Activated T-cell treated with anti-CD3 and anti-CD28 coated beads, Interleukin-2, amount 50 U/mL, for 4 hours (primary cell): Measurements from ENCODE around the gene ZNF362. TPM values are rescaled to one million over a fixed set of nuclear protein-coding genes. Genes with fewer than 3 reads are reported as not detected.
A peak's percentile ranks its signal among the peaks of the same experiment; 100 is the strongest.

Experiments used
- ATAC-seq, 2 donors: fragments of 200-7000 bp; cut with Tn5 transposase; one replicate each; pipeline ENCODE4 v1.10.0; 2021
- DNase-seq: peaks from one replicate; pipeline ENCODE4 v3.0.0-alpha.2; 2020
- H3K27me3 Mint-ChIP-seq: one replicate; pipeline ENCODE4 v1.8.0; 2021; ENCODE audit warnings: low read depth, mixed read lengths
- H3K36me3 Mint-ChIP-seq: one replicate; pipeline ENCODE4 v1.8.0; 2022; ENCODE audit warnings: mixed read lengths; ENCODE audit not compliant: insufficient read depth
- H3K4me1 Mint-ChIP-seq: one replicate; pipeline ENCODE4 v1.8.0; 2021; ENCODE audit warnings: low read depth, mixed read lengths
- H3K4me3 Mint-ChIP-seq: one replicate; pipeline ENCODE4 v1.8.0; 2021; ENCODE audit warnings: mild to moderate bottlenecking, moderate library complexity, mixed read lengths
- H3K9me3 Mint-ChIP-seq: one replicate; pipeline ENCODE4 v1.8.0; 2021; ENCODE audit warnings: mixed read lengths
- total RNA-seq, 3 donors: library from RNA; stranded (reverse); gene quantifications; one replicate each; pipeline ENCODE4 v1.2.1, GENCODE V29; 2021

Gene ZNF362
- total RNA-seq, 3 donors from 2014 or later: 8.4 to 11.2 (median 10.3) TPM

- peaks cover 6% of the 10 kb centered on the region for H3K36me3 Mint-ChIP-seq
Measured at GRCh38 chr1:33268927-33269610, 12.8 kb downstream of the ZNF362 start.

GRCh38 chr1:33269621-33270020 is 13.3 kb downstream of the ZNF362 start:
- Mint-ChIP-seq H3K36me3 (peaks cover 6% of the 10 kb centered on the region), H3K9me3 (no peaks in the 10 kb centered on the region), H3K4me1 (peaks cover 29% of the 10 kb centered on the region), H3K27me3 (no peaks in the 10 kb centered on the region), H3K4me3 (no peak overlapping the region)
- DNase-seq (no peak), ATAC-seq (no peak)

More at GRCh38 chr1:33268927-33269610, 12.8 kb downstream of the ZNF362 start:
- Mint-ChIP-seq H3K9me3 (no peaks in the 10 kb centered on the region), H3K27me3 (no peaks in the 10 kb centered on the region), H3K4me1 (peaks cover 26% of the 10 kb centered on the region), H3K4me3 (no peak overlapping the region)
- ATAC-seq (no peak), DNase-seq (no peak)

- Mint-ChIP-seq H3K4me3 (no peak overlapping the region), H3K36me3 (peaks cover 6% of the 10 kb centered on the region), H3K9me3 (no peaks in the 10 kb centered on the region), H3K4me1 (peaks cover 29% of the 10 kb centered on the region), H3K27me3 (no peaks in the 10 kb centered on the region)
- no peak for ATAC-seq
- no peak for DNase-seq
Measured at GRCh38 chr1:33270379-33270778, 14.1 kb downstream of the ZNF362 start.

GRCh38 chr1:33270808-33271465 is 14.6 kb downstream of the ZNF362 start:
- H3K9me3 Mint-ChIP-seq: no peaks in the 10 kb centered on the region
- H3K4me1 Mint-ChIP-seq: peaks cover 29% of the 10 kb centered on the region
- DNase-seq (no peak), ATAC-seq (no peak)
- H3K27me3 Mint-ChIP-seq: no peaks in the 10 kb centered on the region
- no peak overlapping the region for H3K4me3 Mint-ChIP-seq
- peaks cover 6% of the 10 kb centered on the region for H3K36me3 Mint-ChIP-seq

GRCh38 chr1:33271666-33272505 is 15.6 kb downstream of the ZNF362 start:
- no peaks in the 10 kb centered on the region for H3K9me3 Mint-ChIP-seq
- no peak overlapping the region for H3K4me3 Mint-ChIP-seq
- ATAC-seq: no peak
- H3K27me3 Mint-ChIP-seq: no peaks in the 10 kb centered on the region
- DNase-seq: no peak
- peaks cover 9% of the 10 kb centered on the region for H3K36me3 Mint-ChIP-seq
- H3K4me1 Mint-ChIP-seq: peaks cover 29% of the 10 kb centered on the region

- no peaks in the 10 kb centered on the region for H3K27me3 Mint-ChIP-seq
- no peaks in the 10 kb centered on the region for H3K9me3 Mint-ChIP-seq
- H3K36me3 Mint-ChIP-seq: peaks cover 11% of the 10 kb centered on the region
- DNase-seq: no peak
- ATAC-seq: peak in 1 of 2 donors; percentile 21
- H3K4me1 Mint-ChIP-seq: peaks cover 29% of the 10 kb centered on the region
- no peak overlapping the region for H3K4me3 Mint-ChIP-seq
Measured at GRCh38 chr1:33272509-33272908, 16.2 kb downstream of the ZNF362 start.

- Mint-ChIP-seq H3K36me3 (peaks cover 11% of the 10 kb centered on the region), H3K4me1 (peaks cover 29% of the 10 kb centered on the region), H3K27me3 (no peaks in the 10 kb centered on the region), H3K9me3 (no peaks in the 10 kb centered on the region), H3K4me3 (no peak overlapping the region)
- DNase-seq (no peak), ATAC-seq (peak in 1 of 2 donors; percentile 14)
Measured at GRCh38 chr1:33272930-33273329, 16.6 kb downstream of the ZNF362 start.

GRCh38 chr1:33273406-33273805 is 17.1 kb downstream of the ZNF362 start:
- H3K27me3 Mint-ChIP-seq: no peaks in the 10 kb centered on the region
- H3K36me3 Mint-ChIP-seq: peaks cover 11% of the 10 kb centered on the region
- no peaks in the 10 kb centered on the region for H3K9me3 Mint-ChIP-seq
- peaks cover 29% of the 10 kb centered on the region for H3K4me1 Mint-ChIP-seq
- ATAC-seq (peak in 1 of 2 donors; percentile 30), DNase-seq (no peak)
- no peak overlapping the region for H3K4me3 Mint-ChIP-seq

- Mint-ChIP-seq H3K4me3 (no peak overlapping the region), H3K9me3 (no peaks in the 10 kb centered on the region), H3K36me3 (peaks cover 15% of the 10 kb centered on the region), H3K4me1 (peaks cover 29% of the 10 kb centered on the region), H3K27me3 (no peaks in the 10 kb centered on the region)
- DNase-seq (no peak), ATAC-seq (no peak)
Measured at GRCh38 chr1:33273961-33274371, 17.7 kb downstream of the ZNF362 start.

GRCh38 chr1:33274446-33274845 is 18.2 kb downstream of the ZNF362 start:
- no peaks in the 10 kb centered on the region for H3K9me3 Mint-ChIP-seq
- no peak for ATAC-seq
- peaks cover 29% of the 10 kb centered on the region for H3K4me1 Mint-ChIP-seq
- DNase-seq: no peak
- H3K27me3 Mint-ChIP-seq: no peaks in the 10 kb centered on the region
- H3K36me3 Mint-ChIP-seq: peaks cover 15% of the 10 kb centered on the region
- H3K4me3 Mint-ChIP-seq: no peak overlapping the region

GRCh38 chr1:33275195-33275594 is 18.9 kb downstream of the ZNF362 start:
- Mint-ChIP-seq H3K4me3 (no peak overlapping the region), H3K27me3 (no peaks in the 10 kb centered on the region), H3K36me3 (peaks cover 13% of the 10 kb centered on the region), H3K4me1 (peaks cover 29% of the 10 kb centered on the region), H3K9me3 (no peaks in the 10 kb centered on the region)
- DNase-seq (no peak), ATAC-seq (no peak)

GRCh38 chr1:33275706-33276572 is 19.6 kb downstream of the ZNF362 start:
- no peak for ATAC-seq

GRCh38 chr1:33276573-33277298 is 20.4 kb downstream of the ZNF362 start:
- Mint-ChIP-seq H3K27me3 (no peaks in the 10 kb centered on the region), H3K36me3 (peaks cover 18% of the 10 kb centered on the region), H3K4me3 (no peak overlapping the region), H3K9me3 (no peaks in the 10 kb centered on the region), H3K4me1 (peaks cover 23% of the 10 kb centered on the region)
- DNase-seq: no peak
- no peak for ATAC-seq

More at GRCh38 chr1:33275706-33276572, 19.6 kb downstream of the ZNF362 start:
- Mint-ChIP-seq H3K27me3 (no peaks in the 10 kb centered on the region), H3K4me1 (peaks cover 28% of the 10 kb centered on the region), H3K9me3 (no peaks in the 10 kb centered on the region), H3K4me3 (no peak overlapping the region), H3K36me3 (peaks cover 13% of the 10 kb centered on the region)
- DNase-seq: no peak
